GM23338 (cell line): ENCODE measurements around the gene ARHGEF28. TPM values are rescaled to one million over a fixed set of nuclear protein-coding genes. Genes with fewer than 3 reads are reported as not detected.

Experiments
- ATAC-seq: fragments of 200-7000 bp; cut with Tn5 transposase; 3 replicates; pipeline ENCODE4 v1.9.1; 2020
- DNase-seq: peaks from one replicate; pipeline ENCODE4 v3.0.0-alpha.2; 2015; ENCODE audit warnings: low spot score
- H2AFZ ChIP-seq: fragments of 200-600 bp; sonication (generic); 2 replicates; pipeline ENCODE4 v1.8.0; 2016; ENCODE audit warnings: antibody characterized with exemption, mild to moderate bottlenecking, moderate library complexity
- H3F3A ChIP-seq: fragments of 200-600 bp; sonication (generic); replicated peaks from 2 replicates; pipeline ENCODE4 v1.8.0; 2017; ENCODE audit warnings: antibody characterized with exemption, mixed run types, low read depth
- H3K27ac ChIP-seq: fragments of 200-600 bp; sonication (generic); 2 replicates; pipeline ENCODE4 v1.6.1; 2016; ENCODE audit warnings: low read depth
- H3K27me3 ChIP-seq: fragments of 200-600 bp; sonication (generic); 2 replicates; pipeline ENCODE4 v1.8.0; 2016; ENCODE audit warnings: mild to moderate bottlenecking, mixed run types, moderate library complexity; ENCODE audit not compliant: insufficient read depth
- H3K36me3 ChIP-seq: fragments of 200-600 bp; sonication (generic); 2 replicates; pipeline ENCODE4 v1.8.0; 2016; ENCODE audit warnings: mild to moderate bottlenecking; ENCODE audit not compliant: insufficient read depth
- H3K4me1 ChIP-seq: fragments of 200-600 bp; sonication (generic); 2 replicates; pipeline ENCODE4 v1.8.0; 2016; ENCODE audit warnings: mild to moderate bottlenecking, moderate library complexity; ENCODE audit not compliant: insufficient read depth
- H3K4me2 ChIP-seq: fragments of 200-600 bp; sonication (generic); 2 replicates; pipeline ENCODE4 v1.7.1; 2017; ENCODE audit warnings: mixed run types
- H3K4me3 ChIP-seq: fragments of 200-600 bp; sonication (generic); 2 replicates; pipeline ENCODE4 v1.6.1; 2016; ENCODE audit warnings: mixed run types
- H3K79me2 ChIP-seq: fragments of 200-600 bp; sonication (generic); replicated peaks from 2 replicates; pipeline ENCODE4 v1.8.0; 2017; ENCODE audit warnings: mild to moderate bottlenecking; ENCODE audit not compliant: insufficient read depth
- H3K9me2 ChIP-seq: fragments of 200-600 bp; sonication (generic); 2 replicates; pipeline ENCODE4 v1.8.0; 2017; ENCODE audit not compliant: insufficient read depth
- H4K20me1 ChIP-seq: fragments of 200-600 bp; sonication (generic); replicated peaks from 2 replicates; pipeline ENCODE4 v1.8.0; 2017; ENCODE audit warnings: mild to moderate bottlenecking; ENCODE audit not compliant: insufficient read depth
- H3K27ac Mint-ChIP-seq: 2 replicates; pipeline ENCODE4 v1.8.0; 2020; ENCODE audit warnings: inconsistent platforms, mild to moderate bottlenecking, moderate library complexity, mixed read lengths
- H3K27me3 Mint-ChIP-seq: 3 replicates; pipeline ENCODE4 v1.8.0; 2022; ENCODE audit warnings: low read depth, mild to moderate bottlenecking, moderate library complexity, mixed read lengths, inconsistent platforms; ENCODE audit not compliant: insufficient read depth, poor library complexity
- H3K36me3 Mint-ChIP-seq: 3 replicates; pipeline ENCODE4 v1.8.0; 2021; ENCODE audit warnings: low read depth, mild to moderate bottlenecking, inconsistent platforms, moderate library complexity, mixed read lengths
- H3K4me1 Mint-ChIP-seq: 3 replicates; pipeline ENCODE4 v1.8.0; 2020; ENCODE audit warnings: mild to moderate bottlenecking, inconsistent platforms, mixed read lengths
- H3K4me3 Mint-ChIP-seq: 3 replicates; pipeline ENCODE4 v1.8.0; 2021; ENCODE audit warnings: moderate library complexity, mild to moderate bottlenecking, inconsistent platforms, mixed read lengths
- H3K9me3 Mint-ChIP-seq: 3 replicates; pipeline ENCODE4 v1.8.0; 2020; ENCODE audit warnings: moderate library complexity, mild to moderate bottlenecking, inconsistent platforms, mixed read lengths
- CREB1 ChIP-seq: fragments of 250-450 bp; sonication (Bioruptor Pico); IDR thresholded peaks from 2 replicates; pipeline ENCODE4 v1.5.0; 2020; ENCODE audit warnings: low read depth, mild to moderate bottlenecking, moderate library complexity
- EZH2 ChIP-seq: fragments of 200-600 bp; sonication (generic); IDR thresholded peaks from one replicate; pipeline ENCODE4 v1.8.0; 2017; ENCODE audit warnings: antibody characterized with exemption, mild to moderate bottlenecking, low read depth; ENCODE audit not compliant: unreplicated experiment
- EZH2phosphoT487 ChIP-seq: fragments of 200-600 bp; sonication (generic); IDR thresholded peaks from one replicate; pipeline ENCODE4 v1.8.1; 2018; ENCODE audit warnings: antibody characterized with exemption; ENCODE audit not compliant: unreplicated experiment
- JUNB ChIP-seq: IDR thresholded peaks from one replicate; pipeline ENCODE4 v1.6.1; 2016; ENCODE audit warnings: antibody characterized with exemption; ENCODE audit not compliant: unreplicated experiment
- NANOG ChIP-seq: IDR thresholded peaks from 2 replicates; pipeline ENCODE4 v1.6.1; 2016; ENCODE audit warnings: antibody characterized with exemption, borderline replicate concordance
- POLR2AphosphoS5 ChIP-seq: IDR thresholded peaks from 2 replicates; pipeline ENCODE4 v1.6.1; 2016; ENCODE audit warnings: antibody characterized with exemption, low read depth
- STAT1 ChIP-seq: IDR thresholded peaks from one replicate; pipeline ENCODE4 v1.6.1; 2016; ENCODE audit warnings: antibody characterized with exemption; ENCODE audit not compliant: unreplicated experiment
- ZNF114 ChIP-seq: fragments of 250-450 bp; sonication (Bioruptor Pico); IDR thresholded peaks from 2 replicates; pipeline ENCODE4 v1.5.0; 2020; ENCODE audit warnings: mild to moderate bottlenecking, moderate library complexity
- ZNF331 ChIP-seq: fragments of 250-450 bp; sonication (Bioruptor Pico); IDR thresholded peaks from 2 replicates; pipeline ENCODE4 v1.5.0; 2020; ENCODE audit warnings: low read depth, mild to moderate bottlenecking, moderate library complexity
- polyA plus RNA-seq: library from polyadenylated mRNA; unstranded; fragments of >200 nt; fragmentation: Nextera tagmentation; extraction: Ambion mirVana; gene quantifications from 2 replicates; pipeline ENCODE4 v1.2.1, GENCODE V29; 2016
- total RNA-seq: library from RNA; depleted of rRNA; stranded (reverse); fragments of >200 nt; shearing (Covaris generic); gene quantifications from 2 replicates; pipeline ENCODE4 v1.2.3, GENCODE V29; 2014
- TF ChIP-seq, protein P1 (sequence below): IDR thresholded peaks from 2 replicates; pipeline ENCODE4 v1.6.1; 2016; ENCODE audit warnings: antibody characterized with exemption
- TF ChIP-seq, protein P2 (sequence below), 2 experiments: fragments of 200-600 bp in 1 of 2; sonication (generic) in 1 of 2; conservative IDR thresholded peaks; 2 replicates each; pipeline versions ENCODE4 v1.5.1 to v1.6.1; 2016 to 2017; ENCODE audit warnings: antibody characterized with exemption in 2 of 2, low read depth in 2 of 2, mild to moderate bottlenecking in 2 of 2, moderate library complexity in 1 of 2
- TF ChIP-seq, protein P3 (sequence below): fragments of 250-450 bp; sonication (Bioruptor Pico); IDR thresholded peaks from 2 replicates; pipeline ENCODE4 v1.5.0; 2020; ENCODE audit warnings: mild to moderate bottlenecking, moderate library complexity
- TF ChIP-seq, protein P4 (sequence below): IDR thresholded peaks from one replicate; pipeline ENCODE4 v1.6.1; 2018; ENCODE audit warnings: antibody characterized with exemption; ENCODE audit not compliant: unreplicated experiment

The ARHGEF28 gene
- total and polyA plus RNA-seq, 2 experiments from 2014 or later, result 0.39 to 1.0 TPM

DNA sequence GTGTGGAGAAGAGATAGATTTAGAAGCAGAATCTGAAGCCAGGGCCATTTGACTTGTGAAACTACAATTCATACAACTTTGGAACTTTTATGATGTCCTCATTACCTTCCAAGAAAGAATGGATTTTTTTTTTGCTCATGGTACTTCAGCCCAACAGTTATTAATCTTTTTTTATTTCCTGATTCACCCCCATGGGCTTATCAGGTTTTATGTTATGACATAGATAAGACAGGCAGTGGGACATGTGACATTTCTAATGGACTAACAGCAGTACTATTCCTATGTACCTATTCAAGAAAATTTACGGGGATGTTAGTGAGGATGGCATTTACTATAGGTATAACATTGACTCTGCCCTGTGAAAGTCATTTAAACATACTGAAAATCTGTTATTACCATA lies 204.7 kb downstream of the ARHGEF28 start:
- peaks cover 7% of the 10 kb centered on the region for H3K9me2 ChIP-seq
- H3K4me1 ChIP-seq, result no peaks in the 10 kb centered on the region
- no peaks in the 10 kb centered on the region for H3K36me3 ChIP-seq
- no peaks in the 10 kb centered on the region for H3K9me3 Mint-ChIP-seq
- H3K36me3 Mint-ChIP-seq, result no peaks in the 10 kb centered on the region
- no peak overlapping the region for H3K27ac ChIP-seq
- H3F3A ChIP-seq, result no peaks in the 10 kb centered on the region
- H3K27me3 Mint-ChIP-seq, result no peaks in the 10 kb centered on the region
- DNase-seq, result no peak
- H3K4me3 Mint-ChIP-seq, result no peak overlapping the region
- H3K4me1 Mint-ChIP-seq, result no peaks in the 10 kb centered on the region
- no peak for TF ChIP-seq STAT1
- TF ChIP-seq, protein P1, sequence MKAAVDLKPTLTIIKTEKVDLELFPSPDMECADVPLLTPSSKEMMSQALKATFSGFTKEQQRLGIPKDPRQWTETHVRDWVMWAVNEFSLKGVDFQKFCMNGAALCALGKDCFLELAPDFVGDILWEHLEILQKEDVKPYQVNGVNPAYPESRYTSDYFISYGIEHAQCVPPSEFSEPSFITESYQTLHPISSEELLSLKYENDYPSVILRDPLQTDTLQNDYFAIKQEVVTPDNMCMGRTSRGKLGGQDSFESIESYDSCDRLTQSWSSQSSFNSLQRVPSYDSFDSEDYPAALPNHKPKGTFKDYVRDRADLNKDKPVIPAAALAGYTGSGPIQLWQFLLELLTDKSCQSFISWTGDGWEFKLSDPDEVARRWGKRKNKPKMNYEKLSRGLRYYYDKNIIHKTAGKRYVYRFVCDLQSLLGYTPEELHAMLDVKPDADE, result no peak
- TF ChIP-seq, protein P2, sequence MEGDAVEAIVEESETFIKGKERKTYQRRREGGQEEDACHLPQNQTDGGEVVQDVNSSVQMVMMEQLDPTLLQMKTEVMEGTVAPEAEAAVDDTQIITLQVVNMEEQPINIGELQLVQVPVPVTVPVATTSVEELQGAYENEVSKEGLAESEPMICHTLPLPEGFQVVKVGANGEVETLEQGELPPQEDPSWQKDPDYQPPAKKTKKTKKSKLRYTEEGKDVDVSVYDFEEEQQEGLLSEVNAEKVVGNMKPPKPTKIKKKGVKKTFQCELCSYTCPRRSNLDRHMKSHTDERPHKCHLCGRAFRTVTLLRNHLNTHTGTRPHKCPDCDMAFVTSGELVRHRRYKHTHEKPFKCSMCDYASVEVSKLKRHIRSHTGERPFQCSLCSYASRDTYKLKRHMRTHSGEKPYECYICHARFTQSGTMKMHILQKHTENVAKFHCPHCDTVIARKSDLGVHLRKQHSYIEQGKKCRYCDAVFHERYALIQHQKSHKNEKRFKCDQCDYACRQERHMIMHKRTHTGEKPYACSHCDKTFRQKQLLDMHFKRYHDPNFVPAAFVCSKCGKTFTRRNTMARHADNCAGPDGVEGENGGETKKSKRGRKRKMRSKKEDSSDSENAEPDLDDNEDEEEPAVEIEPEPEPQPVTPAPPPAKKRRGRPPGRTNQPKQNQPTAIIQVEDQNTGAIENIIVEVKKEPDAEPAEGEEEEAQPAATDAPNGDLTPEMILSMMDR (conservative IDR thresholded peaks at IDR 0.05; ENCODE audit: low read depth in 2 of 2), result no peak
- no peak for TF ChIP-seq EZH2
- no peak for TF ChIP-seq JUNB
- no peak for TF ChIP-seq POLR2AphosphoS5
- TF ChIP-seq CREB1 (CRISPR knock-in tag), result no peak
- no peak for TF ChIP-seq ZNF331 (CRISPR knock-in tag)
- no peak for TF ChIP-seq ZNF114 (CRISPR knock-in tag)
- no peak for TF ChIP-seq EZH2phosphoT487
- TF ChIP-seq NANOG, result no peak
- TF ChIP-seq, protein P3, sequence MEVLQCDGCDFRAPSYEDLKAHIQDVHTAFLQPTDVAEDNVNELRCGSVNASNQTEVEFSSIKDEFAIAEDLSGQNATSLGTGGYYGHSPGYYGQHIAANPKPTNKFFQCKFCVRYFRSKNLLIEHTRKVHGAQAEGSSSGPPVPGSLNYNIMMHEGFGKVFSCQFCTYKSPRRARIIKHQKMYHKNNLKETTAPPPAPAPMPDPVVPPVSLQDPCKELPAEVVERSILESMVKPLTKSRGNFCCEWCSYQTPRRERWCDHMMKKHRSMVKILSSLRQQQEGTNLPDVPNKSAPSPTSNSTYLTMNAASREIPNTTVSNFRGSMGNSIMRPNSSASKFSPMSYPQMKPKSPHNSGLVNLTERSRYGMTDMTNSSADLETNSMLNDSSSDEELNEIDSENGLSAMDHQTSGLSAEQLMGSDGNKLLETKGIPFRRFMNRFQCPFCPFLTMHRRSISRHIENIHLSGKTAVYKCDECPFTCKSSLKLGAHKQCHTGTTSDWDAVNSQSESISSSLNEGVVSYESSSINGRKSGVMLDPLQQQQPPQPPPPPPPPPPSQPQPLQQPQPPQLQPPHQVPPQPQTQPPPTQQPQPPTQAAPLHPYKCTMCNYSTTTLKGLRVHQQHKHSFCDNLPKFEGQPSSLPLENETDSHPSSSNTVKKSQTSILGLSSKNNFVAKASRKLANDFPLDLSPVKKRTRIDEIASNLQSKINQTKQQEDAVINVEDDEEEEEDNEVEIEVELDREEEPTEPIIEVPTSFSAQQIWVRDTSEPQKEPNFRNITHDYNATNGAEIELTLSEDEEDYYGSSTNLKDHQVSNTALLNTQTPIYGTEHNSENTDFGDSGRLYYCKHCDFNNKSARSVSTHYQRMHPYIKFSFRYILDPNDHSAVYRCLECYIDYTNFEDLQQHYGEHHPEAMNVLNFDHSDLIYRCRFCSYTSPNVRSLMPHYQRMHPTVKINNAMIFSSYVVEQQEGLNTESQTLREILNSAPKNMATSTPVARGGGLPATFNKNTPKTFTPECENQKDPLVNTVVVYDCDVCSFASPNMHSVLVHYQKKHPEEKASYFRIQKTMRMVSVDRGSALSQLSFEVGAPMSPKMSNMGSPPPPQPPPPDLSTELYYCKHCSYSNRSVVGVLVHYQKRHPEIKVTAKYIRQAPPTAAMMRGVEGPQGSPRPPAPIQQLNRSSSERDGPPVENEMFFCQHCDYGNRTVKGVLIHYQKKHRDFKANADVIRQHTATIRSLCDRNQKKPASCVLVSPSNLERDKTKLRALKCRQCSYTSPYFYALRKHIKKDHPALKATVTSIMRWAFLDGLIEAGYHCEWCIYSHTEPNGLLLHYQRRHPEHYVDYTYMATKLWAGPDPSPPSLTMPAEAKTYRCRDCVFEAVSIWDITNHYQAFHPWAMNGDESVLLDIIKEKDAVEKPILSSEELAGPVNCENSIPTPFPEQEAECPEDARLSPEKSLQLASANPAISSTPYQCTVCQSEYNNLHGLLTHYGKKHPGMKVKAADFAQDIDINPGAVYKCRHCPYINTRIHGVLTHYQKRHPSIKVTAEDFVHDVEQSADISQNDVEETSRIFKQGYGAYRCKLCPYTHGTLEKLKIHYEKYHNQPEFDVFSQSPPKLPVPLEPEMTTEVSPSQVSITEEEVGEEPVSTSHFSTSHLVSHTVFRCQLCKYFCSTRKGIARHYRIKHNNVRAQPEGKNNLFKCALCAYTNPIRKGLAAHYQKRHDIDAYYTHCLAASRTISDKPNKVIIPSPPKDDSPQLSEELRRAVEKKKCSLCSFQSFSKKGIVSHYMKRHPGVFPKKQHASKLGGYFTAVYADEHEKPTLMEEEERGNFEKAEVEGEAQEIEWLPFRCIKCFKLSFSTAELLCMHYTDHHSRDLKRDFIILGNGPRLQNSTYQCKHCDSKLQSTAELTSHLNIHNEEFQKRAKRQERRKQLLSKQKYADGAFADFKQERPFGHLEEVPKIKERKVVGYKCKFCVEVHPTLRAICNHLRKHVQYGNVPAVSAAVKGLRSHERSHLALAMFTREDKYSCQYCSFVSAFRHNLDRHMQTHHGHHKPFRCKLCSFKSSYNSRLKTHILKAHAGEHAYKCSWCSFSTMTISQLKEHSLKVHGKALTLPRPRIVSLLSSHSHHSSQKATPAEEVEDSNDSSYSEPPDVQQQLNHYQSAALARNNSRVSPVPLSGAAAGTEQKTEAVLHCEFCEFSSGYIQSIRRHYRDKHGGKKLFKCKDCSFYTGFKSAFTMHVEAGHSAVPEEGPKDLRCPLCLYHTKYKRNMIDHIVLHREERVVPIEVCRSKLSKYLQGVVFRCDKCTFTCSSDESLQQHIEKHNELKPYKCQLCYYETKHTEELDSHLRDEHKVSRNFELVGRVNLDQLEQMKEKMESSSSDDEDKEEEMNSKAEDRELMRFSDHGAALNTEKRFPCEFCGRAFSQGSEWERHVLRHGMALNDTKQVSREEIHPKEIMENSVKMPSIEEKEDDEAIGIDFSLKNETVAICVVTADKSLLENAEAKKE, result no peak
- TF ChIP-seq, protein P4, sequence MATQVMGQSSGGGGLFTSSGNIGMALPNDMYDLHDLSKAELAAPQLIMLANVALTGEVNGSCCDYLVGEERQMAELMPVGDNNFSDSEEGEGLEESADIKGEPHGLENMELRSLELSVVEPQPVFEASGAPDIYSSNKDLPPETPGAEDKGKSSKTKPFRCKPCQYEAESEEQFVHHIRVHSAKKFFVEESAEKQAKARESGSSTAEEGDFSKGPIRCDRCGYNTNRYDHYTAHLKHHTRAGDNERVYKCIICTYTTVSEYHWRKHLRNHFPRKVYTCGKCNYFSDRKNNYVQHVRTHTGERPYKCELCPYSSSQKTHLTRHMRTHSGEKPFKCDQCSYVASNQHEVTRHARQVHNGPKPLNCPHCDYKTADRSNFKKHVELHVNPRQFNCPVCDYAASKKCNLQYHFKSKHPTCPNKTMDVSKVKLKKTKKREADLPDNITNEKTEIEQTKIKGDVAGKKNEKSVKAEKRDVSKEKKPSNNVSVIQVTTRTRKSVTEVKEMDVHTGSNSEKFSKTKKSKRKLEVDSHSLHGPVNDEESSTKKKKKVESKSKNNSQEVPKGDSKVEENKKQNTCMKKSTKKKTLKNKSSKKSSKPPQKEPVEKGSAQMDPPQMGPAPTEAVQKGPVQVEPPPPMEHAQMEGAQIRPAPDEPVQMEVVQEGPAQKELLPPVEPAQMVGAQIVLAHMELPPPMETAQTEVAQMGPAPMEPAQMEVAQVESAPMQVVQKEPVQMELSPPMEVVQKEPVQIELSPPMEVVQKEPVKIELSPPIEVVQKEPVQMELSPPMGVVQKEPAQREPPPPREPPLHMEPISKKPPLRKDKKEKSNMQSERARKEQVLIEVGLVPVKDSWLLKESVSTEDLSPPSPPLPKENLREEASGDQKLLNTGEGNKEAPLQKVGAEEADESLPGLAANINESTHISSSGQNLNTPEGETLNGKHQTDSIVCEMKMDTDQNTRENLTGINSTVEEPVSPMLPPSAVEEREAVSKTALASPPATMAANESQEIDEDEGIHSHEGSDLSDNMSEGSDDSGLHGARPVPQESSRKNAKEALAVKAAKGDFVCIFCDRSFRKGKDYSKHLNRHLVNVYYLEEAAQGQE, result no peak
- no peaks in the 10 kb centered on the region for H3K27me3 ChIP-seq
- no peak overlapping the region for H3K4me3 ChIP-seq
- no peak overlapping the region for H3K27ac Mint-ChIP-seq
- no peak overlapping the region for H2AFZ ChIP-seq
- no peaks in the 10 kb centered on the region for H4K20me1 ChIP-seq
- no peak for ATAC-seq
- no peak overlapping the region for H3K4me2 ChIP-seq
- H3K79me2 ChIP-seq, result no peaks in the 10 kb centered on the region
